NCI-H526 (cell line): ENCODE measurements around the gene TINAGL1.
A peak's percentile ranks its signal among the peaks of the same experiment; 100 is the strongest.

Experiments
- DNase-seq, 2 experiments: peaks; one replicate each; lab custom pipeline; 2025; lab: John Stamatoyannopoulos, UW

TINAGL1 gene, protein sequence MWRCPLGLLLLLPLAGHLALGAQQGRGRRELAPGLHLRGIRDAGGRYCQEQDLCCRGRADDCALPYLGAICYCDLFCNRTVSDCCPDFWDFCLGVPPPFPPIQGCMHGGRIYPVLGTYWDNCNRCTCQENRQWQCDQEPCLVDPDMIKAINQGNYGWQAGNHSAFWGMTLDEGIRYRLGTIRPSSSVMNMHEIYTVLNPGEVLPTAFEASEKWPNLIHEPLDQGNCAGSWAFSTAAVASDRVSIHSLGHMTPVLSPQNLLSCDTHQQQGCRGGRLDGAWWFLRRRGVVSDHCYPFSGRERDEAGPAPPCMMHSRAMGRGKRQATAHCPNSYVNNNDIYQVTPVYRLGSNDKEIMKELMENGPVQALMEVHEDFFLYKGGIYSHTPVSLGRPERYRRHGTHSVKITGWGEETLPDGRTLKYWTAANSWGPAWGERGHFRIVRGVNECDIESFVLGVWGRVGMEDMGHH

DNA sequence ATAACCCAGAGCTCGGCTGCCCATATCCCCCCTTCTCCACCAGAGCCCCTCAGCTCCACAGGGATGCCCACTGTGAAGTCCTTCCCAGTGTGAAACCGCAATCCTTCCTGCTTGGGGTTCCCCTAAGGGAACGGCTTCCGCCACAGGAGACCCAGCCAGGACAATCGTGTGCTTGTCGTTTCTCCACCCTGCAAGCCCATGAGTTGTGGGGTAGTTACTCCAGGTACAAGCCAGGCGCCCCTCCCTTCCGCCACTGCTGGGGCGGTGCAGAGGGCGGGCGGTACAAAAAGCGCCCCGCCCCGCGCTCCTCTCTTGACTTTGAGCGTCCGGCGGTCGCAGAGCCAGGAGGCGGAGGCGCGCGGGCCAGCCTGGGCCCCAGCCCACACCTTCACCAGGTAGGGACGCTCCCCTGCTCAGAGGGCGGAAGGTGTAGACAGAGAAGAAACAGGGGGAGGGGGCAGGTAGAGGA is at the start of gene TINAGL1:
TINAGL1 (plus strand) TSS at position 315 of the 469 bp plus-strand sequence. CDS start 634 bp downstream, outside the sequence.
- DNase-seq, result peak in 1 of 2 experiments; percentile 74

DNA sequence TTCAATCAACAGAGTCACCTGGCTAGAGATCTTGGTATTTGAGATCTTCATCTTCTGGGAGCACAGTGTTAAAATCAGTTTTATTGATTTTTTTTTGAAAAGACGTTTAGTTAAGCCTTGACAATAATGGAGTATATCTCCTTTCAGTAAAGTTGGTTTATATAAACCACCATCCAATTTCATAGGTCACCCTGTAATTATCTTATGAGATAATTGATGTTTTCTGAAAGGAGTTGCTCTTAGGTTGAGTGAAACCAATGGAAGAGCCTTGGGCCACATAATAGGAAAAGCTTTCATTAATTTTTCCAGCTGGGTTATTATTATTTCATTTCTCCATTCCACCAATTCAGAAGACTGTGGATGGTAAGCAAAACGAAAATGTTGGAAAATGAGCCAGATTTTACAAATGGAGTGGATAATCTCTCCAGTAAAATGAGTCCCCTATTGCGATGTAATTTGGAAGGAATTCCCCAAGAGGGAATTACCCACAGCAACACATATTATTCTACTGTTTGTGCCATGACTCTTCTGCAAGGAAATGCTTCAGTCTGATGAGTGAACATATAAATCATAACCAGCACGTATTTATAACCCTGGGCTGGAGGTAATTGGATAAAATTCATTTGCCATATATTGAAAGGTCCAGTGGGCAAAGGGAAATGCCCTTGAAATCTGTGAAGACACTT is 46.2 kb upstream of the TINAGL1 start:
- no peak for DNase-seq

DNA sequence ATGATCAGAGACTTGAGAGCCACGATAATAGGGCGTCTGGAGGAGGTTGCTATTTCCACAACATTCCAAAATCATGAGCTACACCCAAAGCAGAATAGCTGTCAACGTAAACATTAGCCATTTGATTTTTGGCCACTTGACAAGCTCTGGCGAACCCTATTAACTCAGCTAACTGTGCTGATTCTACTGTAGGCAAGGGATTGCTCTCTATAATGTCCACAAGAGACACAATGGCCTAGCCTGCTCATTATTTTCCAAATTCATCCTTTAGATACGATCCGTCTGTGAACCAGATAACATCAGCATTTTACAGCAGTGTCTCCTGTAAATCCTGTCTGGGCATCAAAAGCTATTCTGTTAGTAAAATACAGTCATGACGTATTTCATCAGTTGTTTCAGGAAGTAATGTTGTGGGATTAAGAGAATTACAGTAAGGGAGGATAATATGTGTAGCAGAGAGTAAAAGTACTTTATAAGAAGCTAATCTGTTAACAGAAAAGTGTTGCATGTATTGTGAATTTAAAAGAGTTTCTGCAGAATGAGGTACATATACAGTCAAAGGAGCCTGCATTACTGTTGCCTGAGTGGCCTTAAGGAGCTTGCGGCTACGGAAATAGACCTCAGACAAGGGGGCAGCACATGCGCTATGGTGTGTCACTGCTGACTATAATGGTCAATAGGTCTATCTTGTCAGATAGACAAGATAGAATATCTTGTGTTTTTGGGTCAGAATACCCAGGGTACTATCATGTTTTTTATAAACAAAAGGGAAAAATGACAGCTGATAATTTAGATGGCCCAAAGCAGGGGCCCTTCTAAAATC is 44.9 kb upstream of the TINAGL1 start:
- no peak for DNase-seq

DNA sequence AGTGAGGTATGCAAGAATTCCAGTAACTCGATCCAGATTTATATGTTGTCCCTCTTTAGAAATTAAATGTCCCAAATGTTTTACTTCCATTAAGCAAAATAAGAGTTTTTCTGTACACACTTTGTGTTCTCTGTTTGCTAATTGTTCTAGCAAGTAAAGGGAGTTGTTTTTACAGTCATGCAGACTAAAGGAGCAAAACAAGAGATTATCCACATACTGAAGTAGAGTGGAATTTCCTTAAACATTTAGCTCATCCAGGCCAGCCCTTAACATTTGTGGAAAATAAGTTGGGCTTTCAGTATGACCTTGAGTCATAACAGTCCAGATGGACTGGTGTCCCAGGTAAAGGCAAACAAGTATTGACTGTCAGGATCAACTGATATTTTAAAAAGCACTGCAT is 44.1 kb upstream of the TINAGL1 start:
- no peak for DNase-seq

DNA sequence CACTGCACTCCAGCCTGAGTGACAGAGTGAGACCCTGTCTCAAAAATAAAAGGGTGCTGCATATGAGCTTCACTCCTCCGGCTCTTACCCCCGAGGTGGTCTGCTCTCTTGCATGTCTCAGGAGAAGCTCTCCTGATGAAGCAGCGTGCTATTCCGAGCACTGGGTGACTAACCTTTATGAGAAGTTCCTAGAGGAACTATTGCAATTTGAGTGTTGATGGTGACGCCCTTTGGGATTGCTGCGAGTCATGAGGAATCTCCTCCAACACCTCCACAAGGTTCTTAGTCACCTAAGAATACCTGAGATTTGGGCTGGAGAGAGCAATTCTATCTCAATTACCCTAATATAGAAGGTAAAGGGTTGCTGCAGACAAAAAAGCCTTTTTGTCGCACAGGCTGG is 40.8 kb upstream of the TINAGL1 start:
- no peak for DNase-seq

DNA sequence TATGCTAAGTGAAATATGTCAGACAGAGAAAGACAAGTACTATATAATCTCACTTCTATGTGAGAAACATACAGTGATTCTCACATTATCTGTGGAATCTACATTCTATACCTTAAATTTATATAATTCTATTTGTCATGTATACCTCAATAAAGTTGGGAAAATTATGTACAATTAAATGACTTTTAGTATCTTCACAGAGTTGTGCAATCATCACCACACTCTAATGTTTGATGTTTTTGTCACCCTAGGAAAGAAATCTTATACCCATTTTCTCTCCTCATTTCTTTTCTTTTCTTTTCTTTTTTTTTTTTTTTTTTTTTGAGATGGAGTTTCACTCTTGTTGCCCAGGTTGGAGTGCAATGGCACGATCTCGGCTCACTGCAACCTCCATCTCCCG is 37.0 kb upstream of the TINAGL1 start:
- no peak for DNase-seq

DNA sequence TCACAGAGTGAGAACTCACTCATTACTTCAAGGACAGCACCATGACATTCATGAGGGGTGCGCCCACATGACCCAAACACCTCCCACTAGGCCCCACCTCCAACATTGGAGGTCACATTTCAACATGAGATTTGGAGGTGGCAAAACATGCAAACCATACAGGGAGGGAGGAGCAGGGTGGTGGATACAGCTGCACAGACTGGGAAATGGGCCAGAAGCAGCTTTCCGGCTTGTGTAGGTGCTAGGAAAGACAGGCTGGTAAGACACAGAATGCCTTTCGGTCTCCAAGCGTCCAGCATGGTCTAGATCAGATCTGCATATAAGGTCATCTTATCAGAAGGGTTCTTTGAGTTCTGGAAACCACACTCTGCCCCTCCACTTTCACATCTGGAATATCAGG is 35.1 kb upstream of the TINAGL1 start:
- DNase-seq, result no peak

DNA sequence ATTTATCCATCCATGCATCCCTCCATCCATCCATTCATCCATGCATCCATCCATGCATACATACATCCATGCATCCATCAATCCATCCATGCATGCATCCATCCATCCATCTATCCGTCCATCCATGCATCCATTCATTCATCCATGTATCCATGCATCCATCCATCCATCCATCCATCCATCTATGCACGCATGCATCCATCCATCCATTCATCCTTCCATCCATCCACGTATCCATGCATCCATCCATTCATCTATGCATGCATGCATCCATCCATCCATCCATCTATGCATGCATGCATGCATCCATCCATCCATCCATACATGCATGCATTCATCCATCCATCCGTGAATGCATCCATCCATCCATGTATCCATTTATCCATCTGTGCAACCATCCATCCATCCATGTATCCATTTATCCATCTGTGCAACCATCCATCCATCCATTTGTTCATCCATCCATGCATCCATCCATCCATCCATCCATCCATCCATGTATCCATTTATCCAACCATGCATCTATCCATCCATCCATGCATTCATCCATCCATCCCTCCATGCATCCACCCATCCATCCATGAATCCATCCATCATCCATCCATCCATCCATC is 30.3 kb upstream of the TINAGL1 start:
- DNase-seq, result no peak

DNA sequence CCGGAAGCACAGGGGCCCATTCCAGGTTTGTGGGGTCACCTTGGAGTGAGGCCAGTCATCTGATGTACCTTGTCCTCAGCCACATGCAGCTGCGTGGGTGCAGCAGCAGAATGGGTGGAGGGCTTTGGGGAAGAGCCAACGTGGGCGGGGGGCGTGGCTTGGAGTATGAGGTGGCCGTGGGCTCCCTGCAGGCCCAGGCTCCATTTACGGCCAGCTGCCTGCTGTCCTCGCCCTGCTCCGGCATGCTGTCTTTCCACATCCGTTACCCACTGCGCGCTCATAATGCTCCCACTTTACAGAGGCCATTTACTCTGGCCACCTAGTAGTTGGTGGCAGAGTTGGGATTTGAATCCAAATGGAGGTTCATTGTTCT is 27.8 kb upstream of the TINAGL1 start:
- DNase-seq, result no peak

DNA sequence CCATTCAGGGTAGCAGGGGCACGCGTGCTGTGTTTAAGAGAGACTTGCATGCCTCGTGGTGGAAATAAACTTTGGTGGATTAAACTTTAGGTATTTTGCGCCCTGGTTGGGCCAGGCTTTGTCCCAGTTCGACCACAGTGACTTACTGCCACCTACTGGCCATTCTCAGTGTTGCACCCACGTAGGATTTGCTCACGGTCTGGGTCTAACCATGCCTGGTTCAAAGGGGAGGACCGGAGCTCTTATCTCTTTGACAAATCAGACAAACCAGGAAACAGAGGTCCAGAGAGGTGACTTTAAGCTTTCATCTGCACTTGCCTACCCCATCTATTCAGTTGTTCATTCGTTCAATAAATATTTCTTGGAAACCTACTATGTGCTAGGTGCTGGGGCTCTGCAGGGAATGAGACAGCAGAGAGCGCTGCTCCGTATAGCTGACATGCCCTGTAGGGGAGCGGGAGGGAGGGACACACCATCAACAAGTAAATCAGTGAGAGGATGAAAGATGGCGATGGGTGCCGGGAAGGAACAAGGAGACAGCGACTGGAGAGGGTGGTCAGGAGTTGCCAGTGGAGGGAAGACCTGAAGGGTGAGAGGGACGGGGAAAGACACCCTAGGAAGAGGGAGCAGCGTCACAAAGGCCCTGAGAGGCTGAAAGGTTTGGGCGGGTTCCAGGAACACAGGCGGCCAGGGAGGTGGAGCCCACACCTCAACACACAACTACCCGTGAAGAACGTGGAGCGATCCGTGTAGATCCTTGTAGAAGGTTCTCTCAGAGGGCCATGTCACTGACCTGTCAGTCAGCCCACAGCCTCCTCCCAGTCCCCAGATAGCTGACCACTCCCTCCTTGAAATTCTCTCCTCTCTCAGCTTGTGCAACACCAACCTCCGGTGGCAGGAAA is 27.2 kb upstream of the TINAGL1 start:
- DNase-seq, result peak; percentile 73 to 92

DNA sequence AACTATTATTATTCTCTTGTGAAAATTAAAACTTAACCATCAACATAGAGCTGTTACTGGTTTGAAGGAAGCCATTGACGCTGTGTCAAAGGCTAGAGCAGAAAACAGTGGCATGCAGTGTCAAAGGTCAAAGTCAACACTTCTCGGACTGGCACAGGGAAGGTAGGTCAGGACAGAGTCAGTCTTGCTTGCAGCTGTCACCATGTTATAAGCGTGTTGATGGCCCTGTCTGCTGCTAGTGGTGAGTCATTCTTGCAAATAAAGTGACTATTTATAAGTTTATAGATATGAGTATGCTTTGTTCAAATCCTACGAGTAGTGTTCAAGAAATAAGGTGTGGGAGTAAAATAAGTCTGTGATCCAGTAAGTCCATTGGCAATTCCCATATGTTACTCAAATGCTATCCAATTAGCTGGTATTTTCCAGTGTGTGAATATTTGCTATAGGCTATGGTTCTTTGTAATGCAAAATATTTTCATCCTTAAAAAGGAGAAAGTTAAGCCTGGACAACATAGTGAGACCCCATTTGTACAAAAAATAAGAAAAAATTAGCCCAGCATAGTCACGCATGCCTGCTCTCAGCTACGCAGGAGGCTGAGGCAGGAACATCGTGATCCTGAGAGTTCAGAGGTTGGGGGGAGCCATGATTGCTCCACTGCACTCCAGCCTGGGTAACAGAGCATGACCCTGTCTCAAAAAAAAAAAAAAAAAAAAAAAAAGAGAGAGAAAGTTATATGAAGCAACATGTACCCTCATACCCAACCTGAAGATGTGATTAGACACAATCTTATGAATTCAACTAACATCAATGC is 26.3 kb upstream of the TINAGL1 start:
- DNase-seq, result no peak

DNA sequence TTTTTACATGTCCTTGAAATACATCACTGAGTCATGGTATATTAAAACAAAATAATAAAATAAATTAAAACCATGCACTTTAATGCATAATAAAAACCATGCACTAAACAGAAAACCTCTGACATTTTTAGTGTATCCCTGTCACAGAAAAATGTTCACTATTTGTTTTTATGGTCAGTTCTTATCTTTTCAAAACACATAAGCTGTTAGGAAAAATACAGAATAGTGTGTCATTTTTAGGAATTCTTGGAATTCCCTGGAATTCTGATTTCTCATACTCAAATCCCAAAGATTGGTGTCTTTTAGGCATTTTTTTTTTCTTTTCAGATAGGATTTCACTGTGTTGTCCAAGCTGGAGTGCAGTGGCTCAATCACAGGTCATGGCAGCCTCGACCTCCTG is 25.1 kb upstream of the TINAGL1 start:
- no peak for DNase-seq

DNA sequence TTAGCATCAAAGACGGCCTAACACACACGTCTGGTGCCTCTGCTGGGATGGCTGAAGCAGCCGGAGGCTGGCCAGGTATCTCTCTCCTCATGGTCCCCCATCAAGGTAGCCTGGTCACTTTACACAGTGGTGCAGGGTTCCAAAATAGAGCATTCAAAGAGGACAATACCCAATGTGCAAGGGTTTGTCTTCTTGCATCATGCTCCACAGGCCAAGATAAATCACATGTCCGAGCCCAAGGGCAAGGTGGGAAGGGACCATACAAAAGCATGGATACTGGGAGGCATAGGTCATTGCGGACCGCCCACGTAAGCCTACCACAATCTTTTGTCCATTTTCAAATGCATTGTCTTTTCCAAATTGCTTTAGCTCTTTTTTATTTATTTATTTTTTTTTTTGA is 23.8 kb upstream of the TINAGL1 start:
- no peak for DNase-seq

DNA sequence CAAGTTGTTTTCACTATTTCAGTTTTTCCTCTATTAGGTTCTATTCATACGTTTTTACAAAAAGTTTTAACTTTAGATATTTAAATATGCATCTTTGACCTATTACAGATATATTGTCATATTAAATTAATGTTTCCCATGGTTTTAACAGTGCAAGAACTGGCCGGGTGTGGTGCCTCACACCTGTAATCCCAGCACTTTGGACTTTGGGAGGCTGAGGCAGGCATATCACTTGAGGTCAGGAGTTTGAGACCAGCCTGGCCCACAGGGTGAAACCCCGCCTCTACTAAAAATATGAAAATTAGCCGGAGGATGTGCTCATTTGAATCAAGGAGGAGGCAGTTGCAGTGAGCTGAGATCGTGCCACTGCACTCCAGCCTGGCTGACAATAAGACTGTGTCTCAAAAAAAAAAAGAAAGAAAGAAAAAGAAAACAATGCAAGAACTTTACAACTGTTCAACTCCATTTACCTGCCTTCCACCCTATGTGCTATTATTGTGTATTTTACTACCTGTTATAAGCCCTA is 19.8 kb upstream of the TINAGL1 start:
- no peak for DNase-seq

DNA sequence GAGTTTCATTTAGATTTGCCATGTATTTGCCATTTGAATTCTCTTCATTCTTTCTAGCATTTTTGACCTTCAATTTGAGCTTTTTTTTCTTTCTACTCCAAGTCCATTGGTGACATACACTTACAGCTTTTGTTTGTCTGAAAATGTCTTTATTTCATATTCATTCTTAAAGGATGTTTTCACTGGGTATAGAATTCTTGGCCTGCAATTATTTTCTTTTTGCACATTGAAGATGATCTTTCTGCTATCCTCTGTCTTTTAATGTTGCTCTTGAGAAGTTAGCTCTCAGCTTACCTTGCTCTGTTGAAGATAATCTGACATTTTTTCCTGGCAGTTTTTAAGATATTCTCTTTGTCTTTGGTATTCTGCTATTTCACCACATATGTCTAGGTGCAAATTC is 16.6 kb upstream of the TINAGL1 start:
- no peak for DNase-seq

DNA sequence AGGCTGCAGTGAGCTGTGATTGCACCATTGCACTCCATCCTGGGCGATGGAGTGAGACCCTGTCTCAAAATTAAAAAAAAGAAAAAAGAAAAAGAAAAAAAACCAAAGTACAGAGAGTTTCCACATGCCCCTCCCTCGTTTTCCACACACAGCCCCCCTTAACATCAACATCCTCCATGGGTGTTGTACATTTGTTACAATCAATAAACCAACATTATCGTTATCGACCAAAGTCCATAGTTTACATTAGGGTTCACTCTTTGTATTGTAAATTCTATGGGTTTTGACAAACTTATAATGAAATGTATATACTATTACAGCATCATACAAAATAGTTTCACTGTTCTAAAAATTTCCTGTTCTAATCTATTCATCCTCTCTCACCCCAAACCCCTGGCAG is 15.9 kb upstream of the TINAGL1 start:
- DNase-seq, result no peak

DNA sequence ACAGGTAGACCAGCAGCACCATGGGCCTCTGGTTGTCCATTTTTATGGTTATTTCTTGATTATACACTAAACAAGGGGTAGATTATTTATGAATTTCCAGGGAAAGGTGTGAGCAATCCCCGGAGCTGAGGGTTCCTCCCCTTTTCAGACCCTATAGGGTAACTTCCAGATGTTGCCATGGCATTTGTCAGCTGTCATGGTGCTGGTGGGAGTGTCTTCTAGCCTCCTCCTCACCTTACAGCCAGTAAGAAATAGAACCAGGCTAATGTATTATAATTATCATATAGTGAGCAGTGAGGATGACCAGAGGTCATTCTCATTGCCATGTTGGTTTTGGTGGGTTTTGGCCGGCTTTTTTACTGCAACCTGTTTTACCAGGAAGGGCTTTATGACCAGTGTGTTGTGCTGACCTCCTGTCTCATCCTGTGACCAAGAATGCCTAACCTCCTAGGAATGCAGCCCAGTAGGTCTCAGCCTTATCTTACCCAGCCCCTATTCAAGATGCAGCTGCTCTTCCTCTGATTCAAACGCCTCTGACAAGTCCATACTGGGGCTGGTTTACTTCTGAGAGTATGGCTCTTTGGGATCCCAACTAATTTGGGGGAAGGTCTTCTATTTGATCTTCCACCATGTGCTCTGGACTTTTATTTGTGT is 13.5 kb upstream of the TINAGL1 start:
- DNase-seq, result no peak

DNA sequence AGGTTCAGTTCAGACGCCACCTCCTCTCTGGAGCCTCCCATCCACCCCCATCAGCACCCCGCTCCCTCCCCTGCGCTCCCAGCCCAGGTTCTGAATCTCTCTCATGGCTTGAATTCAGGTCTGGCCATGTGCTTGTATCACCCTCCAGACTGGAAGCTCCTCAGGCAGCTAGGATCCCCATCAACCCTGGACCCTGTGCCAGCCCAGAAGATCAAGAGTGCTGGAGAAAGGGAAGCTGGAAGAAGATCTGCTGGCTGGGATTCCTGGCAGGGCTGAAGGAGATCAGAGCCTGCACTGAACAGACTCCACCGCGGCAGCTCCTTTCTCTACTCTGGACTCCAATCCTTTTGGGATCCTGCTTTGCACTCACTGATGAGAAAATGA is 11.7 kb upstream of the TINAGL1 start:
- no peak for DNase-seq

DNA sequence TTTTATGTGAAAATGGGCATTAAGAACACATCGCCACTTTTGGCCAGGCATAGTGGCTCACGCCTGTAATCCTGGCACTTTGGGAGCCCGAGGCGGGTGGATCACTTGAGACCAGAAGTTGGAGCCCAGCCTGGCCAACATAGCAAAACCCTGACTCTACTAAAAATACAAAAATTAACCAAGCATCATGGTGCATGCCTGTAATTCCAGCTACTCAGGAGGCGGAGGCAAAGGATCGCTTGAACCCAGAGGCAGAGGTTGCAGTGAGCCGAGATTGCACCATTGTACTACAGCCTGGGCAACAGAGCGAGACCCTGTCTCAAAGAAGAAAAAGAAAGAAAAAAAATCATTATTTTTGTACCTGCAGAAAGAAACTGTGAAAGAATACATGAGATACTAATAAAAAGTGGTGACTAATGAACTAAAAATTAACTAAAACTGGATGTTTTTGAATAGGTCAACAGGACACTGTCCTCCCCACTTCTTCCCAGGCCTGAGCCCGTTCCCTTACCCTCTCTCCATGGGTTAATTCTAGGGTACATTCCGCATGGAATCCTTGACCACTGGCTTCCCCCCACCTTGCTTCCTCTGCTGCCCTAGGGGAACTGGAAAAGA is 8.3 kb upstream of the TINAGL1 start:
- no peak for DNase-seq
